ENCODE measurements around the gene C9orf85. TPM values are rescaled to one million over a fixed set of nuclear protein-coding genes. Genes with fewer than 3 reads are reported as not detected.
"Not testable (repeated sequence)": the region's sequence is repeated elsewhere in the genome, so short reads cannot be mapped to it uniquely, and the experiment has no call there.

Gene C9orf85
- total and polyA plus RNA-seq, 2 donors (not counting 3 experiments of a cell fraction or from before 2014, with no cell fraction given) = 8.3 to 11.3 TPM

DNA sequence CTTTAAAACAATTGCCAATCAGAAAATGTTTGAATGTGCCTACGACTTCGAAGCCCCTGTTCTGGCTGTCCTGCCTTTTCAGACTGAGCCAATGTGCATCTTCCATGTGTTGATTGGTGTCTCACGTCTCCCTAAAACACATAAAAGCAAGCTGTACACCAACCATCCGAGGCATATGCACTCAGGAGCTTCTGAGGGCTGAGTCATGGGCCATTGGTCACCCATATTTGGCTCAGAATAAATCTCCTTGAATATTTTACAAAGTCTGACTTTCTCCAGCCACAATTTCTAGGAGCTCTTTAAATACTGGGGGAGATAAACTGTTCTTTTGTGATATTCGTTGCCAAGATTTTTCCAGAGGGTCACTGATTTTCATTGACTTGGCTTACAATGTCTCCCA lies 95.1 kb downstream of the C9orf85 start:
- no TSS peak for BruUV-seq (replicated peaks)
- dilution Hi-C loops (cut with MboI; ENCODE audit: extremely low pct_ligation_motif_present, low sequenced_read_pairs) = no loop called here
- H3K36me3 ChIP-seq (ENCODE audit: control insufficient read depth in 2 of 2, extremely low read depth in 1 of 2, insufficient read depth in 2 of 2, low read length in 2 of 2) = no peaks in the 10 kb centered on the region
- H3K27ac ChIP-seq (ENCODE audit: insufficient read depth, low read depth, low read length) = no peak overlapping the region
- no peak overlapping the region for H3K4me2 ChIP-seq (ENCODE audit: insufficient read depth, low read length)
- CTCF ChIA-PET = interaction anchor here (0.6 to 5.2 kb wide), 5 partner anchors 9 to 53 kb away, joined by 3 to 33 read pairs (median 4); no protein-coding TSS in a partner anchor
- H3K9me1 ChIP-seq (replicated peaks; ENCODE audit: control insufficient read depth, extremely low read depth, insufficient read depth, low read length) = no peaks in the 10 kb centered on the region
- POLR2A ChIA-PET = no interaction called here
- no peaks in the 10 kb centered on the region for H3K79me2 ChIP-seq (ENCODE audit: control insufficient read depth, insufficient read depth, low read length)
- intact Hi-C loops (cut with micrococcal nuclease) = no loop called here
- no peak for TF ChIP-seq POLR2AphosphoS5 (IDR thresholded peaks at IDR 0.05; ENCODE audit: insufficient read depth, low read depth, low read length)
- no peak for TF ChIP-seq POLR2A (IDR thresholded peaks at IDR 0.05; ENCODE audit: low read depth, low read length)
- no peak for TF ChIP-seq GATA2 (IDR thresholded peaks at IDR 0.05; ENCODE audit: insufficient read depth, insufficient read length, low read depth, low read length)
- no peak for TF ChIP-seq JUN (IDR thresholded peaks at IDR 0.05; ENCODE audit: borderline replicate concordance, insufficient read depth, insufficient read length, low read depth)
- TF ChIP-seq, protein P1, sequence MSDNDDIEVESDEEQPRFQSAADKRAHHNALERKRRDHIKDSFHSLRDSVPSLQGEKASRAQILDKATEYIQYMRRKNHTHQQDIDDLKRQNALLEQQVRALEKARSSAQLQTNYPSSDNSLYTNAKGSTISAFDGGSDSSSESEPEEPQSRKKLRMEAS (IDR thresholded peaks at IDR 0.05; ENCODE audit: insufficient read depth, insufficient read length) = no peak
- no peak for TF ChIP-seq FOS (IDR thresholded peaks at IDR 0.05; ENCODE audit: borderline replicate concordance, insufficient read depth, low read length)
- TF ChIP-seq MYC (IDR thresholded peaks at IDR 0.05; ENCODE audit: low read depth, low read length) = no peak
- TF ChIP-seq, protein P2, sequence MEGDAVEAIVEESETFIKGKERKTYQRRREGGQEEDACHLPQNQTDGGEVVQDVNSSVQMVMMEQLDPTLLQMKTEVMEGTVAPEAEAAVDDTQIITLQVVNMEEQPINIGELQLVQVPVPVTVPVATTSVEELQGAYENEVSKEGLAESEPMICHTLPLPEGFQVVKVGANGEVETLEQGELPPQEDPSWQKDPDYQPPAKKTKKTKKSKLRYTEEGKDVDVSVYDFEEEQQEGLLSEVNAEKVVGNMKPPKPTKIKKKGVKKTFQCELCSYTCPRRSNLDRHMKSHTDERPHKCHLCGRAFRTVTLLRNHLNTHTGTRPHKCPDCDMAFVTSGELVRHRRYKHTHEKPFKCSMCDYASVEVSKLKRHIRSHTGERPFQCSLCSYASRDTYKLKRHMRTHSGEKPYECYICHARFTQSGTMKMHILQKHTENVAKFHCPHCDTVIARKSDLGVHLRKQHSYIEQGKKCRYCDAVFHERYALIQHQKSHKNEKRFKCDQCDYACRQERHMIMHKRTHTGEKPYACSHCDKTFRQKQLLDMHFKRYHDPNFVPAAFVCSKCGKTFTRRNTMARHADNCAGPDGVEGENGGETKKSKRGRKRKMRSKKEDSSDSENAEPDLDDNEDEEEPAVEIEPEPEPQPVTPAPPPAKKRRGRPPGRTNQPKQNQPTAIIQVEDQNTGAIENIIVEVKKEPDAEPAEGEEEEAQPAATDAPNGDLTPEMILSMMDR (IDR thresholded peaks at IDR 0.05; ENCODE audit: extremely low read depth in 1 of 2, insufficient read depth in 1 of 2, low read depth in 1 of 2, low read length in 2 of 2) = no peak
- no peak for TF ChIP-seq EZH2 (IDR thresholded peaks at IDR 0.05; ENCODE audit: borderline replicate concordance, low read depth, low read length, severe bottlenecking)
- H3K4me3 ChIP-seq (replicated peaks in 1 of 3; ENCODE audit: insufficient read depth in 1 of 3, low read depth in 1 of 3, low read length in 3 of 3) = no peak overlapping the region
- no peak overlapping the region for H2AFZ ChIP-seq (ENCODE audit: low read depth, low read length)
- no peaks in the 10 kb centered on the region for H3K9me3 ChIP-seq (replicated peaks; ENCODE audit: control insufficient read depth, insufficient read depth, low read length)
- H3K27me3 ChIP-seq (ENCODE audit: control insufficient read depth in 2 of 2, insufficient read depth in 2 of 2, low read length in 2 of 2) = no peaks in the 10 kb centered on the region
- H3K9ac ChIP-seq (replicated peaks; ENCODE audit: extremely low read depth, insufficient read depth, low read length) = no peak overlapping the region
- no peaks in the 10 kb centered on the region for H4K20me1 ChIP-seq (replicated peaks; ENCODE audit: control insufficient read depth, extremely low read depth, insufficient read depth, low read length)
- H3K4me1 ChIP-seq (ENCODE audit: control insufficient read depth, extremely low read depth, insufficient read depth, low read length) = no peaks in the 10 kb centered on the region
- FAIRE-seq (no peak), DNase-seq (ENCODE audit: low read depth, low spot score) (no peak)

DNA sequence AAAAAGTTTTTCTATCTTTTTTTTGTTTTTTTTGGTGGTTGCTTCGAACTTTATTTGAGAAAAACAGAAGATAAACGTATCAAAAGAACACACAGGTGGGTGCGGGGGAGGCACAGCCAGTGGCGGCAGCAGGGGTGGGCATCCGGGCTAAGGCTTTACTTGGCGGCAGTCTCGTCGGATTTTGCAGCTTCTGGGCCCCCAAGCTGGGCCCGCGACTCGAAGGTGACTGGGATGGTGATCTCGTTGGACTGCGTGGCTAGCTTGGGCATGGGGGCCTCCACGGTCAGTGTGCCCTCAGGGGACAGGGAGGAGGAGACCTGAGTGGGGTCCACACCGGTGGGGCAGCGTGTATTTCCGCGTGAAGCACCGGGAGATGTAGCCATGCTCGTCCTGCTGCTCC lies 96.3 kb downstream of the C9orf85 start:
- H3K9ac ChIP-seq (replicated peaks; ENCODE audit: extremely low read depth, insufficient read depth, low read length); intact Hi-C loops (cut with micrococcal nuclease); H3K4me2 ChIP-seq (ENCODE audit: insufficient read depth, low read length); H3K27ac ChIP-seq (ENCODE audit: insufficient read depth, low read depth, low read length); H3K9me3 ChIP-seq (replicated peaks; ENCODE audit: control insufficient read depth, insufficient read depth, low read length); dilution Hi-C loops (cut with MboI; ENCODE audit: extremely low pct_ligation_motif_present, low sequenced_read_pairs); H2AFZ ChIP-seq (ENCODE audit: low read depth, low read length); H3K79me2 ChIP-seq (ENCODE audit: control insufficient read depth, insufficient read depth, low read length); FAIRE-seq; POLR2A ChIA-PET; H3K9me1 ChIP-seq (replicated peaks; ENCODE audit: control insufficient read depth, extremely low read depth, insufficient read depth, low read length); H3K27me3 ChIP-seq (ENCODE audit: control insufficient read depth in 2 of 2, insufficient read depth in 2 of 2, low read length in 2 of 2); H4K20me1 ChIP-seq (replicated peaks; ENCODE audit: control insufficient read depth, extremely low read depth, insufficient read depth, low read length); H3K36me3 ChIP-seq (ENCODE audit: control insufficient read depth in 2 of 2, extremely low read depth in 1 of 2, insufficient read depth in 2 of 2, low read length in 2 of 2); H3K4me3 ChIP-seq (replicated peaks in 1 of 3; ENCODE audit: insufficient read depth in 1 of 3, low read depth in 1 of 3, low read length in 3 of 3); H3K4me1 ChIP-seq (ENCODE audit: control insufficient read depth, extremely low read depth, insufficient read depth, low read length); BruUV-seq (replicated peaks); DNase-seq (ENCODE audit: low read depth, low spot score): not testable (repeated sequence)
- CTCF ChIA-PET = interaction anchor here (1.4 to 5.2 kb wide), 3 partner anchors 18 to 55 kb away, joined by 3 to 33 read pairs (median 4); no protein-coding TSS in a partner anchor
